ENCODE results near the gene TRMT10A.
"Not testable (repeated sequence)": the region's sequence is repeated elsewhere in the genome, so short reads cannot be mapped to it uniquely, and the experiment has no call there.

TRMT10A gene

GRCh38 chr4:99536271-99536670 lies 27.6 kb downstream of the TRMT10A start:
- no peak for TF ChIP-seq EZH2phosphoT487 (IDR thresholded peaks at IDR 0.05; ENCODE audit: borderline replicate concordance, low read length)
- TF ChIP-seq, protein P1, sequence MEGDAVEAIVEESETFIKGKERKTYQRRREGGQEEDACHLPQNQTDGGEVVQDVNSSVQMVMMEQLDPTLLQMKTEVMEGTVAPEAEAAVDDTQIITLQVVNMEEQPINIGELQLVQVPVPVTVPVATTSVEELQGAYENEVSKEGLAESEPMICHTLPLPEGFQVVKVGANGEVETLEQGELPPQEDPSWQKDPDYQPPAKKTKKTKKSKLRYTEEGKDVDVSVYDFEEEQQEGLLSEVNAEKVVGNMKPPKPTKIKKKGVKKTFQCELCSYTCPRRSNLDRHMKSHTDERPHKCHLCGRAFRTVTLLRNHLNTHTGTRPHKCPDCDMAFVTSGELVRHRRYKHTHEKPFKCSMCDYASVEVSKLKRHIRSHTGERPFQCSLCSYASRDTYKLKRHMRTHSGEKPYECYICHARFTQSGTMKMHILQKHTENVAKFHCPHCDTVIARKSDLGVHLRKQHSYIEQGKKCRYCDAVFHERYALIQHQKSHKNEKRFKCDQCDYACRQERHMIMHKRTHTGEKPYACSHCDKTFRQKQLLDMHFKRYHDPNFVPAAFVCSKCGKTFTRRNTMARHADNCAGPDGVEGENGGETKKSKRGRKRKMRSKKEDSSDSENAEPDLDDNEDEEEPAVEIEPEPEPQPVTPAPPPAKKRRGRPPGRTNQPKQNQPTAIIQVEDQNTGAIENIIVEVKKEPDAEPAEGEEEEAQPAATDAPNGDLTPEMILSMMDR (IDR thresholded peaks at IDR 0.05; ENCODE audit: low read depth, low read length, poor library complexity, severe bottlenecking) = no peak
- H3K27ac ChIP-seq (ENCODE audit: low read depth, low read length) = no peak overlapping the region

GRCh38 chr4:99534699-99535098 lies 29.1 kb downstream of the TRMT10A start:
- H3K9me2 ChIP-seq (replicated peaks; ENCODE audit: control insufficient read depth, low read length); H3K4me2 ChIP-seq (ENCODE audit: low read length); H3K4me3 ChIP-seq (ENCODE audit: low read length); H3K36me3 ChIP-seq (ENCODE audit: control insufficient read depth, low read length); H3K4me1 ChIP-seq (ENCODE audit: control insufficient read depth, low read length); H3K27ac ChIP-seq (ENCODE audit: low read depth, low read length); H3K79me2 ChIP-seq (ENCODE audit: control insufficient read depth, low read length); H4K20me1 ChIP-seq (ENCODE audit: control insufficient read depth, insufficient read depth, low read depth, low read length); H3F3A ChIP-seq (ENCODE audit: control insufficient read depth, insufficient read depth); H3K9me3 ChIP-seq (ENCODE audit: control insufficient read depth, insufficient read depth, low read length): not testable (repeated sequence)
- H3K27me3 ChIP-seq (ENCODE audit: control insufficient read depth, low read length) = peaks cover 10% of the 10 kb centered on the region; the same call in 1 of the 2 replicates

More at GRCh38 chr4:99536271-99536670, 27.6 kb downstream of the TRMT10A start:
- H3F3A ChIP-seq (ENCODE audit: control insufficient read depth, insufficient read depth) = no peaks in the 10 kb centered on the region
- no peak overlapping the region for H3K4me2 ChIP-seq (ENCODE audit: low read length)
- H3K9me3 ChIP-seq (ENCODE audit: control insufficient read depth, insufficient read depth, low read length) = no peaks in the 10 kb centered on the region
- H3K79me2 ChIP-seq (ENCODE audit: control insufficient read depth, low read length) = no peaks in the 10 kb centered on the region
- peaks cover 10% of the 10 kb centered on the region; the same call in 1 of the 2 replicates for H3K27me3 ChIP-seq (ENCODE audit: control insufficient read depth, low read length)
- no peaks in the 10 kb centered on the region for H3K36me3 ChIP-seq (ENCODE audit: control insufficient read depth, low read length)
- no peaks in the 10 kb centered on the region for H3K9me2 ChIP-seq (replicated peaks; ENCODE audit: control insufficient read depth, low read length)
- H3K4me1 ChIP-seq (ENCODE audit: control insufficient read depth, low read length) = no peaks in the 10 kb centered on the region
- H3K4me3 ChIP-seq (ENCODE audit: low read length) = no peak overlapping the region
- no peaks in the 10 kb centered on the region for H4K20me1 ChIP-seq (ENCODE audit: control insufficient read depth, insufficient read depth, low read depth, low read length)

DNA sequence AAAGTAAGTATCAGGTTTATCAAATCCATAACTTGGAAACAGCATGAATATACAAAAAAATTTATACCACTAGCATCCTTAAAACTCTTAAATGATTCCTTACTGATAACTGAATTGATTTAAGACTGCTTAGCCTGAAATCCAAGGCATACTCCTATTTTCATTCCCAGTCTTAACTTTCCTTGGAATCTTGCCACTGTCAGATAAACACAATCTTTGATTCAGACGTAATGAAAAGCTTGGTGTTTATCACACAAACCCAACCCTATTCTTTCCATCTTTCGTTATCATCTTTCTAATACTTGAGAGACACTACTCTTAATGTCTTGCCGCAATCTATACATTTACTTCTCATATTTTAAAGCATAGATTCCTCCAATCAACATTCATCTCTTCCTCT lies 33.9 kb downstream of the TRMT10A start:
- TF ChIP-seq, protein P1 (IDR thresholded peaks at IDR 0.05; ENCODE audit: low read depth, low read length, poor library complexity, severe bottlenecking) = no peak
- TF ChIP-seq EZH2phosphoT487 (IDR thresholded peaks at IDR 0.05; ENCODE audit: borderline replicate concordance, low read length) = no peak
- 0 out of 2 replicates have a peak, but pooled peaks cover 2% of the 10 kb centered on the region for H3K27me3 ChIP-seq (ENCODE audit: control insufficient read depth, low read length)
- H3F3A ChIP-seq (ENCODE audit: control insufficient read depth, insufficient read depth) = no peaks in the 10 kb centered on the region
- no peaks in the 10 kb centered on the region for H3K9me3 ChIP-seq (ENCODE audit: control insufficient read depth, insufficient read depth, low read length)
- H3K4me1 ChIP-seq (ENCODE audit: control insufficient read depth, low read length) = no peaks in the 10 kb centered on the region
- no peaks in the 10 kb centered on the region for H3K9me2 ChIP-seq (replicated peaks; ENCODE audit: control insufficient read depth, low read length)
- no peak overlapping the region for H3K4me3 ChIP-seq (ENCODE audit: low read length)
- no peak overlapping the region for H3K4me2 ChIP-seq (ENCODE audit: low read length)
- H3K36me3 ChIP-seq (ENCODE audit: control insufficient read depth, low read length) = no peaks in the 10 kb centered on the region
- no peaks in the 10 kb centered on the region for H3K79me2 ChIP-seq (ENCODE audit: control insufficient read depth, low read length)
- no peak overlapping the region for H3K27ac ChIP-seq (ENCODE audit: low read depth, low read length)
- no peaks in the 10 kb centered on the region for H4K20me1 ChIP-seq (ENCODE audit: control insufficient read depth, insufficient read depth, low read depth, low read length)

DNA sequence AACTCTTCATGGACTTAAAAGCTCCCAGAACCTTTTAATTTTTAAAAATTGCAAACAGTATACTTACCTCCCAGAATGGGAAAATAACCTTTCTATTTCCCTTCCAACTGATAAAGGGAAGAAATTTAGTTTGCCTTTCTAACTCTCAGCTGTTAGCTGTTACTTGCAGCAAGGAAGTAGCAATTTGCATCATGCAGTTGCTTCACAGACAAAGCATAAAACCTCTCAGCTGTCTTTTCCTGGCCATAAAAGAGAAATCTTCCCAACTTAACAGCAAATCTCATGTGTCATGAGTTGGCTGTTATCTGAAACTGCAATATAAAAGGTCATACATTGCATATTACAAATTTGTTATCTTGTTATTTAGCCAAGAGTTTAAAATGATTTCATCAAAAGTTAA lies 34.6 kb downstream of the TRMT10A start:
- Histone ChIP-seq H3K4me2 (ENCODE audit: low read length) (no peak overlapping the region), H3K4me1 (ENCODE audit: control insufficient read depth, low read length) (no peaks in the 10 kb centered on the region), H3K79me2 (ENCODE audit: control insufficient read depth, low read length) (no peaks in the 10 kb centered on the region), H3F3A (ENCODE audit: control insufficient read depth, insufficient read depth) (no peaks in the 10 kb centered on the region), H3K9me3 (ENCODE audit: control insufficient read depth, insufficient read depth, low read length) (no peaks in the 10 kb centered on the region), H3K27me3 (ENCODE audit: control insufficient read depth, low read length) (0 out of 2 replicates have a peak, but pooled peaks cover 2% of the 10 kb centered on the region), H3K27ac (ENCODE audit: low read depth, low read length) (no peak overlapping the region), H3K4me3 (ENCODE audit: low read length) (no peak overlapping the region), H4K20me1 (ENCODE audit: control insufficient read depth, insufficient read depth, low read depth, low read length) (no peaks in the 10 kb centered on the region), H3K9me2 (replicated peaks; ENCODE audit: control insufficient read depth, low read length) (no peaks in the 10 kb centered on the region), H3K36me3 (ENCODE audit: control insufficient read depth, low read length) (no peaks in the 10 kb centered on the region)
- TF ChIP-seq, protein P1 (IDR thresholded peaks at IDR 0.05; ENCODE audit: low read depth, low read length, poor library complexity, severe bottlenecking) = no peak
- TF ChIP-seq EZH2phosphoT487 (IDR thresholded peaks at IDR 0.05; ENCODE audit: borderline replicate concordance, low read length) = no peak

Measured in DOHH2 (cell line).